HFF-Myc (cell line): Measurements from ENCODE around the gene ETS2.

Source experiments
- DNase-seq: peaks from one replicate; pipeline ENCODE4 v3.0.0-alpha.2; 2011; ENCODE audit warnings: low read depth; ENCODE audit errors: extremely low read depth
- H3K4me3 ChIP-seq: replicated peaks from 2 replicates; pipeline ENCODE4 v1.5.1; 2011; ENCODE audit warnings: low read depth, mild to moderate bottlenecking, control low read depth, low read length
- CTCF ChIP-seq: IDR thresholded peaks from 2 replicates; pipeline ENCODE4 v1.5.1; 2012; ENCODE audit warnings: mild to moderate bottlenecking, low read depth, low read length, control low read depth; ENCODE audit errors: missing control alignments

Gene ETS2

GRCh38 chr21:38810826-38811164 is 5.1 kb downstream of the ETS2 start:
- H3K4me3 ChIP-seq: no peak overlapping the region
- no peak for DNase-seq
- no peak for TF ChIP-seq CTCF

GRCh38 chr21:38811257-38811656 is 5.5 kb downstream of the ETS2 start:
- no peak overlapping the region for H3K4me3 ChIP-seq
- peak; percentile 70 for DNase-seq
- TF ChIP-seq CTCF: no peak

- DNase-seq: no peak
- no peak for TF ChIP-seq CTCF
- H3K4me3 ChIP-seq: no peak overlapping the region
These were observed 7.4 kb downstream of the ETS2 start for GRCh38 chr21:38813143-38813542.

- no peak for DNase-seq
- no peak for TF ChIP-seq CTCF
- H3K4me3 ChIP-seq: no peak overlapping the region
These were observed 7.8 kb downstream of the ETS2 start for GRCh38 chr21:38813547-38813946.

GRCh38 chr21:38814126-38815059 is 8.7 kb downstream of the ETS2 start:
- H3K4me3 ChIP-seq: no peak overlapping the region
- no peak for TF ChIP-seq CTCF
- DNase-seq: no peak

- no peak overlapping the region for H3K4me3 ChIP-seq
- no peak for TF ChIP-seq CTCF
- no peak for DNase-seq
These were observed 9.3 kb downstream of the ETS2 start for GRCh38 chr21:38815060-38815405.

GRCh38 chr21:38816400-38816977 is 10.8 kb downstream of the ETS2 start:
- TF ChIP-seq CTCF: no peak
- H3K4me3 ChIP-seq: no peak overlapping the region
- DNase-seq: no peak
